Keratinocyte (primary cell): Measurements from ENCODE around the gene GJD3. TPM values are rescaled to one million over a fixed set of nuclear protein-coding genes. Genes with fewer than 3 reads are reported as not detected.

Experiments
- DNase-seq: peaks from one replicate; pipeline ENCODE4 v3.0.0-alpha.2; 2011; ENCODE audit warnings: low read depth, missing footprints, low spot score
- FAIRE-seq: peaks from 2 replicates; lab custom pipeline; 2011; peaks lifted over from hg19 to GRCh38; lab: Jason Lieb, UNC
- H2AFZ ChIP-seq: 2 replicates; pipeline ENCODE4 v1.6.0; 2012; ENCODE audit warnings: low read length, control low read depth, inconsistent platforms; ENCODE audit not compliant: control insufficient read depth
- H3K27ac ChIP-seq: 2 replicates; pipeline ENCODE4 v1.5.1; 2011; ENCODE audit warnings: low read length; ENCODE audit not compliant: control insufficient read depth, insufficient read depth
- H3K27me3 ChIP-seq: 3 replicates; pipeline ENCODE4 v1.6.0; 2011; ENCODE audit warnings: low read length; ENCODE audit not compliant: control insufficient read depth, insufficient read depth; ENCODE audit errors: extremely low read depth
- H3K36me3 ChIP-seq, 2 experiments: 2 replicates in 1 of 2; 3 replicates in 1 of 2; pipeline ENCODE4 v1.5.1; 2011; ENCODE audit warnings: low read length in 2 of 2, mild to moderate bottlenecking in 1 of 2; ENCODE audit not compliant: control insufficient read depth in 2 of 2, insufficient read depth in 2 of 2; ENCODE audit errors: extremely low read depth in 1 of 2
- H3K4me1 ChIP-seq: 3 replicates; pipeline ENCODE4 v1.5.1; 2011; ENCODE audit warnings: low read length; ENCODE audit not compliant: control insufficient read depth, insufficient read depth; ENCODE audit errors: extremely low read depth
- H3K4me2 ChIP-seq: 3 replicates; pipeline ENCODE4 v1.6.0; 2011; ENCODE audit warnings: low read depth, low read length; ENCODE audit not compliant: control insufficient read depth, insufficient read depth; ENCODE audit errors: extremely low read depth
- H3K4me3 ChIP-seq, 3 experiments: fragments of 200-600 bp in 1 of 3; sonication (generic) in 1 of 3; 2 replicates in 2 of 3; 3 replicates in 1 of 3; pipeline ENCODE4 v1.5.1; 2011 to 2016; ENCODE audit warnings: low read length in 3 of 3, mild to moderate bottlenecking in 3 of 3, control low read depth in 2 of 3, inconsistent platforms in 1 of 3, low read depth in 1 of 3, mixed read lengths in 1 of 3, mixed run types in 1 of 3, moderate library complexity in 1 of 3; ENCODE audit not compliant: control insufficient read depth in 2 of 3, insufficient read depth in 2 of 3; ENCODE audit errors: extremely low read depth in 1 of 3
- H3K79me2 ChIP-seq: 2 replicates; pipeline ENCODE4 v1.6.0; 2012; ENCODE audit warnings: low read length; ENCODE audit not compliant: control insufficient read depth, insufficient read depth
- H3K9ac ChIP-seq: 3 replicates; pipeline ENCODE4 v1.6.0; 2011; ENCODE audit warnings: low read length; ENCODE audit not compliant: control insufficient read depth, insufficient read depth; ENCODE audit errors: extremely low read depth
- H3K9me1 ChIP-seq: 3 replicates; pipeline ENCODE4 v1.6.0; 2011; ENCODE audit warnings: low read length; ENCODE audit not compliant: control insufficient read depth, insufficient read depth; ENCODE audit errors: extremely low read depth
- H3K9me3 ChIP-seq: 2 replicates; pipeline ENCODE4 v1.5.1; 2012; ENCODE audit warnings: low read depth, low read length; ENCODE audit not compliant: control insufficient read depth
- H4K20me1 ChIP-seq: 3 replicates; pipeline ENCODE4 v1.6.0; 2011; ENCODE audit warnings: low read length; ENCODE audit not compliant: control insufficient read depth, insufficient read depth; ENCODE audit errors: extremely low read depth
- EZH2 ChIP-seq: IDR thresholded peaks from one replicate; pipeline ENCODE4 v1.6.1; 2012; ENCODE audit warnings: inconsistent platforms, mild to moderate bottlenecking, low read length, moderate library complexity
- dilution Hi-C: fragments of 300-500 bp; cut with MboI; formaldehyde crosslinking; loops from one replicate; pipeline ENCODE4 v1.7.0; 2020; ENCODE audit warnings: low sequenced_read_pairs; ENCODE audit not compliant: extremely low pct_ligation_motif_present
- polyA plus RNA-seq, 5 experiments: library from polyadenylated mRNA; depleted of rRNA in 3 of 5; stranded (reverse) in 3 of 5; stranded (forward) in 1 of 5; unstranded in 1 of 5; fragments of >200 nt; gene quantifications; 1 replicate in 1 of 5; 2 replicates in 3 of 5; 3 replicates in 1 of 5; pipeline versions ENCODE4 v1.2.1 to v1.2.3, GENCODE V29; 2011 to 2012; ENCODE audit warnings: missing spikeins in 2 of 5, low read depth in 1 of 5, low replicate concordance in 1 of 5
- TF ChIP-seq, protein P1 (sequence below), 3 experiments: IDR thresholded peaks in 1 of 3; conservative IDR thresholded peaks in 1 of 3; optimal IDR thresholded peaks in 1 of 3; 2 replicates in 2 of 3; 3 replicates in 1 of 3; pipeline versions ENCODE3 to v1.5.1; 2011; ENCODE audit warnings: low read length in 3 of 3, mild to moderate bottlenecking in 3 of 3, moderate library complexity in 2 of 3, control low read depth in 1 of 3, inconsistent platforms in 1 of 3; ENCODE audit not compliant: insufficient read depth in 2 of 3; ENCODE audit errors: extremely low read depth in 1 of 3

Gene GJD3
- polyA plus RNA-seq, 1 donor (not counting 4 experiments of a cell fraction or from before 2014, with no cell fraction given) = not detected

DNA sequence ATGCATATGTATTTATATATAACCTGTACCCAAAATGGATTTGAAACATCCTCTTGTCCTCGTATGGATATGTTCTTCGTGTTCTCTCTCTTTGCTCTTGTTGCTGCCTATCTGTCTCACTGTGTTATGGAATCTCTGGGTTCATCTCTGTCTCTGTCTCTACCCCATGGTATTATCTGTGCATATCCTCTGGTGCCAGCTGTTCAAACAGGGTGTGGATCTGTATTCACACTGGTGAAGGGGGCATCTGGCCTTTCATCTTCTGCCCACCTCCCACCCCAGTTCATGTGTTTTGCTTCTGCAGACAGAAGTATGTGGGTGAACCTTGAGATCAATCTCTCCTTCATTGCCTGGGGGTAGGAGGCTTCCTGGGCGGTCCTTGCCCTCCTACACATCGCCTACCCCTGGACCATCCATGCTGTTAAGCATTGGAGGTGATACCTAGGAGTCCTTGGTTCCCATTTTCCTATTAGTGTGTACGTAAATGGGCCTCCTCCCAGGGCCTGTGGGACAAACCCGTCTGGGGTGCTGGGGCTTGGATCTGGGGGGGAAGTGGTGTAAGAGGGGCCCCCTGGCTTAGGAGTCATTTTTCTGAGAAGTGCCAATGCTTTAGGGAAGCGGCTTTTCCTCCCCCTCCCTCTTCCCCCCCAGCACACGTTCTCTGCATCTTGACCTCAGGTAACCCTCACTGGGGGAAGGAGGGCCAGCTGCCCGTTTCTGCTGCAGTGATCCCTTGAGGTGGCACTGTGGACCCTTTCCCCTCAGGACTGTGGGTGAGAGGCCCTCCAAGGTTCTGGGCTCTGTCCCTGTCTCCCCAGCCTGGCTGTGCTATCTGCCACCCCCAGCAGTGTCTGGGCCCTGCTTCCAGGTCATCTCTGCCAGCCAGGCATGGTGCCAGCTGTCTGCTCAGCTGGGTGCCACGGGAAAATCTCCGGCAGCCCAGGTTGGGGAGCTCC is 34.4 kb downstream of the GJD3 start:
- Histone ChIP-seq H3K4me3 (no peak overlapping the region), H3K4me2 (no peak overlapping the region), H2AFZ (no peak overlapping the region), H3K9me3 (no peaks in the 10 kb centered on the region), H3K79me2 (peaks cover 80% of the 10 kb centered on the region), H3K27ac (no peak overlapping the region), H3K4me1 (peaks cover 20% of the 10 kb centered on the region), H3K9me1 (peaks cover 2% of the 10 kb centered on the region), H3K27me3 (no peaks in the 10 kb centered on the region), H3K36me3 (peaks cover 7 to 10% of the 10 kb centered on the region in 2 experiments), H3K9ac (no peak overlapping the region), H4K20me1 (peaks cover 11% of the 10 kb centered on the region)
- DNase-seq (no peak), FAIRE-seq (no peak)
- TF ChIP-seq EZH2 = no peak
- TF ChIP-seq, protein P1, sequence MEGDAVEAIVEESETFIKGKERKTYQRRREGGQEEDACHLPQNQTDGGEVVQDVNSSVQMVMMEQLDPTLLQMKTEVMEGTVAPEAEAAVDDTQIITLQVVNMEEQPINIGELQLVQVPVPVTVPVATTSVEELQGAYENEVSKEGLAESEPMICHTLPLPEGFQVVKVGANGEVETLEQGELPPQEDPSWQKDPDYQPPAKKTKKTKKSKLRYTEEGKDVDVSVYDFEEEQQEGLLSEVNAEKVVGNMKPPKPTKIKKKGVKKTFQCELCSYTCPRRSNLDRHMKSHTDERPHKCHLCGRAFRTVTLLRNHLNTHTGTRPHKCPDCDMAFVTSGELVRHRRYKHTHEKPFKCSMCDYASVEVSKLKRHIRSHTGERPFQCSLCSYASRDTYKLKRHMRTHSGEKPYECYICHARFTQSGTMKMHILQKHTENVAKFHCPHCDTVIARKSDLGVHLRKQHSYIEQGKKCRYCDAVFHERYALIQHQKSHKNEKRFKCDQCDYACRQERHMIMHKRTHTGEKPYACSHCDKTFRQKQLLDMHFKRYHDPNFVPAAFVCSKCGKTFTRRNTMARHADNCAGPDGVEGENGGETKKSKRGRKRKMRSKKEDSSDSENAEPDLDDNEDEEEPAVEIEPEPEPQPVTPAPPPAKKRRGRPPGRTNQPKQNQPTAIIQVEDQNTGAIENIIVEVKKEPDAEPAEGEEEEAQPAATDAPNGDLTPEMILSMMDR (optimal IDR thresholded peaks at IDR 0.05 in 1 of 3, IDR thresholded peaks at IDR 0.05 in 1 of 3, conservative IDR thresholded peaks at IDR 0.05 in 1 of 3; ENCODE audit: extremely low read depth in 1 of 3, insufficient read depth in 2 of 3, low read length in 3 of 3) = no peak
- dilution Hi-C loops = no loop called here

GRCh38 chr17:40328386-40328766 is 36.2 kb downstream of the GJD3 start:
- Histone ChIP-seq H3K9me3 (no peaks in the 10 kb centered on the region), H3K9me1 (peaks cover 2% of the 10 kb centered on the region), H3K36me3 (peaks cover 7 to 12% of the 10 kb centered on the region in 2 experiments), H2AFZ (no peak overlapping the region), H3K27ac (no peak overlapping the region), H3K9ac (no peak overlapping the region), H3K4me3 (no peak overlapping the region), H3K4me2 (no peak overlapping the region), H3K27me3 (no peaks in the 10 kb centered on the region), H4K20me1 (peaks cover 11% of the 10 kb centered on the region), H3K4me1 (peaks cover 22% of the 10 kb centered on the region), H3K79me2 (peaks cover 86% of the 10 kb centered on the region)
- FAIRE-seq (no peak), DNase-seq (no peak)
- dilution Hi-C loops = no loop called here
- TF ChIP-seq, protein P1 (optimal IDR thresholded peaks at IDR 0.05 in 1 of 3, IDR thresholded peaks at IDR 0.05 in 1 of 3, conservative IDR thresholded peaks at IDR 0.05 in 1 of 3; ENCODE audit: extremely low read depth in 1 of 3, insufficient read depth in 2 of 3, low read length in 3 of 3) = no peak
- TF ChIP-seq EZH2 = no peak
